Amygdala (tissue), 56 donors: ENCODE results near the gene MAN2B1.
"Not testable (repeated sequence)": the region's sequence is repeated elsewhere in the genome, so short reads cannot be mapped to it uniquely, and the experiment has no call there.

Source experiments
- DNase-seq, 56 donors: peaks; one replicate each; lab custom pipeline; 2025; lab: John Stamatoyannopoulos, UW

The MAN2B1 gene

GRCh38 chr19:12689581-12690216, 23.2 kb upstream of the MAN2B1 start:
- no peak for DNase-seq

DNA sequence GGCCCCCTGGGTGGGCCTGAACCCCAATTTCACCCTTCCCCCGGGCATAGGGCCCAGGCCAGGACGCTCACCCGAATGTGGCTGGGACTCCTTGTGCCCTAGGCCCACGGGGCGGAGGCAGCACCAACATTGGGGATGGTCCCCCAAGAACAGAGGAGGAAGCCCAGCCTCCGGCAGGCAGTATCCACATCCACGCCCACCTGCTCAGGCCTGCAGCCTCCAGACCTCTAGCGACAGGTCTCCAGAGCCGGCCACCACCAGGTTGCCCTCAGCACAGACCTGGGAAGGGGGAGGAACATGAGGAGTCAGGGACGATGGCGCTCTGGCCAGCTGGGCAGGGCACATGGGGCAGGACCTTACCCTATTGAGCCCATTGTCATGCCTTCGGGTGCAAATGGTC, 22.5 kb upstream of the MAN2B1 start:
- DNase-seq = no peak

- DNase-seq = no peak
These were observed 21.1 kb upstream of the MAN2B1 start, which contains the start of gene GNG14 for GRCh38 chr19:12687496-12688196. Gene GNG14, plus strand, starts transcription at chr19:12687998. Its CDS starts 51 bp downstream, at chr19:12688049.

DNA sequence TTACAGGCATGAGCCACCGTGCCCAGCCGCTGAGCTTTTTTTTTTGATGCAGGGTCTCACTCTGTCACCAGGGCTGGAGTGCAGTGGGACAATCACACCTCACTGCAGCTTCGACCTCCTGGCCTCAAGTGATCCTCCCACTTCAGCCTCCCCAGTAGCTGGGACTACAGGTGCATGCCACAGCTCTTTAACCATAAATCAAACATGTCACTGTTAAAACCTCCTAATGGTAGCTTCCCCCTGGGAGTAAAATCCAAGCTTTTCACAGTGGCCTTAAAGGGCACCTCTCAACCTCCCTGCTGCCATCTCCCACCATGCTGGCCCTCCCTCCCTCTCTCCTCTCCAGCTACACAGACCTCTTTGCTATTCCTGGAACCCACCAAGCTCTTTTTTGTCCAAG, 19.3 kb upstream of the MAN2B1 start:
- DNase-seq = no peak

GRCh38 chr19:12681074-12681987, 14.8 kb upstream of the MAN2B1 start, which contains the start of gene DHPS:
Gene DHPS, minus strand, starts transcription at chr19:12681880. Its CDS starts 114 bp downstream, at chr19:12681766.
- peak in 55 of 56 donors; percentile 32 to 93 (median 81) for DNase-seq

DNA sequence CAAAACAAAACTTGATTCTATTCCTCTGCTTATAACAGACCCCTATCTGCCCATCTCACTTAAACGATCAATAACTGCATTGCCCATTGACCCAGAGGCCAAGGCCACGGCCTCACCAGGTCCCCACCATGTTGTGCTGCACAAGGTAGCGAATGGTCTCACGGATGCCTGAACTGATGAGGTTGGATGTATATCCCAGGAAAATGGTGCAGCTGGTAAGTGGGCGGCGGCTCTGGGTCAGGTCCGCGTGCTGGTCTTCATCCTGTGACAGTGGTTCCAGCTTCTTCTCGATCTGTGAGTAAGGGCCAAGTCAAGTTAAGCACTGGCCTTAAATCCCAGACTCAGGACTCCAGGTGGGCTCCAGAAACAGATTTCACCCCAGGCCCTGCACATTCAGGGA, 13.5 kb upstream of the MAN2B1 start:
- no peak for DNase-seq

DNA sequence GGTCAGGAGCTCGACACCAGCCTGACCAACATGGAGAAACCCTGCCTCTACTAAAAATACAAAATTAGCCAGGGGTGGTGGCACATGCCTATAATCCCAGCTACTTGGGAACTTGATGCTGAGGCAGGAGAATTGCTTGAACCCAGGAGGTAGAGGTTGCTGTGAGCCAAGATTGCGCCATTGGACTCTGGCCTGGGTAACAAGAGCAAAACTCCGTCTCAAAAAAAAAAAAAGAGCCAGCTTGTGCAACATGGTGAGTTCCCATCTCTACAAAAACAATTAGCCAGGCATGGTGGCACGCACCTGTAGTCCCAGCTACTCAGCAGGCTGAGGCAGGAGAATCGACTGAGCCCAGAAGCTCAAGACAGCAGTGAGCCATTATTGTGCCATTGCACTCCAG, 11.5 kb upstream of the MAN2B1 start:
- DNase-seq = not testable (repeated sequence)

GRCh38 chr19:12676928-12677327, 10.4 kb upstream of the MAN2B1 start:
- no peak for DNase-seq

GRCh38 chr19:12676384-12676792, 9.8 kb upstream of the MAN2B1 start:
- peak in 50 of 56 donors; percentile 6 to 80 (median 36) for DNase-seq

- DNase-seq = no peak
These were observed 9.4 kb upstream of the MAN2B1 start for GRCh38 chr19:12675940-12676339.

- DNase-seq = no peak
These were observed 8.9 kb upstream of the MAN2B1 start for GRCh38 chr19:12675399-12675798.

DNA sequence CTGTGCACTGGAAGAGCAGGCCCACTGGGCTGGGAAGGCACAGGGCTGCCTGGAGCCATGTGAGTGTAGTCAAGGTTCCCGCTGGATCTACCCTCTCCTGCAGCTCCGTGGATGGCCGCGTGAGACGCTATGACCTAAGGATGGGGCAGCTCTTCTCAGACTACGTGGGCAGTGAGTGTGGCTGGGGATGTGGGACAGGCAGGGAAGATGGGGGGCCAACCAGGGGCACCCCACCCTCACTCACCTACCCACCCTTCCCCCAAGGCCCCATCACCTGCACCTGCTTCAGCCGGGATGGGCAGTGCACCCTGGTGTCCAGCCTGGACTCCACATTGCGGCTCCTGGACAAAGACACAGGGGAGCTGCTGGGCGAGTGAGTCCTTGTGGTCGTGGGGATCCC, 6.2 kb upstream of the MAN2B1 start:
- DNase-seq = no peak

- peak in 1 of 56 donors; percentile 34 for DNase-seq
These were observed 3.8 kb upstream of the MAN2B1 start for GRCh38 chr19:12670159-12670928.

GRCh38 chr19:12669270-12670158, 3.0 kb upstream of the MAN2B1 start:
- DNase-seq = peak in 55 of 56 donors; percentile 25 to 90 (median 73)

DNA sequence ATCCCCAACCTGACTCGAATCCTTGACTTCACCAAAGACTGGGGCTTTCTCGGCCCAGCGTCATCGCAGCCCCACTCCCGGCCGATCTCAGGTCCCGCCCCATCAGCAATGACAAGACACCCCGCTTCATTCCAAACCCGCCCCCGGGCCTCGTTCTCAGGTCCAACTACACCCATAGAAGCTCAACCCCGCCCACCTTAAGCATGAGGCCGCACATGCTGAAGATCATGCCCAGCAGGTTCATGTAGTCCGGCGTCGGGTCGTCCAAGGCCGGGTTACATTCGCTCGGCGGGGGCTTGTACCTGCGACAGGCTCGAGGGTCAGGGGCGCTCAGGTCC, 2.4 kb upstream of the MAN2B1 start:
- DNase-seq = peak in 30 of 56 donors; percentile 26 to 85 (median 60)

- DNase-seq = no peak
These were observed 1.8 kb upstream of the MAN2B1 start for GRCh38 chr19:12668346-12668745.

GRCh38 chr19:12667731-12668302, 1.3 kb upstream of the MAN2B1 start:
- no peak for DNase-seq

DNA sequence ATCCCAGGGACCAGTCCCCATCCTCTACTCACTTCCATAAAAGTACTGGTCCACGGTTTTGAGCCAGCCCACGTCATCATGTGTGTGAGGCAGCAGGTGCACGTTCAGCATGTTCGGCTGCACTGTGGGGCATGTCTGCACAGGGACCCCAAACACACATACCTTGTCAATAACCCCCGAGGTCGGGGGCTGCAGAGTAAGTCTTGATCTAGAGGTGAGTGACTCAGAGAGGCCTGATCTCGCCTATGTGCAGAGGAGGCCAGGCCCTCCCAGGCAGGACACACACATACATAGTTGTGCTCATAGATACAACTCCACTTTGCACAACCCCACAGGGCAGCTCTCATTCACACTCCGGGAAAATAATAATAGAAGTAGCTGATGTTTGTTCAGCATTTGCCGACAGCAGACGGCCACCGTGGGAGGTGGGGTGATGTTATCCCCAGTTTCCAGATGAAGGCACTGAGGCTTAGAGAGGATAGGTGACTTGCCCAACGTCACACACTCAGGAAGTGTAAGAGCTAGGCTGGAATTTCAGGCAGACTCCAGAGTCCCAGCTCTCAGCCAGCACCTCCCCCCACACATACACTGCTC, 774 bp downstream of the MAN2B1 start:
- no peak for DNase-seq

DNA sequence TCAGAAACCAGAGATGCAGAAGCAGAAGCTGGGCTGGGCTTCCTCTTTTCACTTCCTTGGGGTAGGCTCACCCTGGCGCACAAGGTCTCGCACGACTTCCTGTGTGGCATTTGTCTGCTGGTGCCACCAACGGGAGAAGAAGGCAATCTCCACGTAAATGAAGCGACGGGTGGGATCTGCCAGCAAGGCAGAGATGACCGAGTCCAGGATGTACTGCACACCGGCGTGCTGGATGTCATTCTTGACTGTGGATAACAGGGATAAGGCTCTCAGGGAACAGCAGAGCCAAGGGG, 1.3 kb downstream of the MAN2B1 start:
- DNase-seq = peak in 24 of 56 donors; percentile 1 to 56 (median 16)
